ENCODE measurements around the gene COPG2. TPM values are rescaled to one million over a fixed set of nuclear protein-coding genes. Genes with fewer than 3 reads are reported as not detected.
"Not testable (repeated sequence)": the region's sequence is repeated elsewhere in the genome, so short reads cannot be mapped to it uniquely, and the experiment has no call there.

Gene COPG2
- total and polyA plus RNA-seq, 8 donors, result 16.6 to 50.3 (median 44.2) TPM

DNA sequence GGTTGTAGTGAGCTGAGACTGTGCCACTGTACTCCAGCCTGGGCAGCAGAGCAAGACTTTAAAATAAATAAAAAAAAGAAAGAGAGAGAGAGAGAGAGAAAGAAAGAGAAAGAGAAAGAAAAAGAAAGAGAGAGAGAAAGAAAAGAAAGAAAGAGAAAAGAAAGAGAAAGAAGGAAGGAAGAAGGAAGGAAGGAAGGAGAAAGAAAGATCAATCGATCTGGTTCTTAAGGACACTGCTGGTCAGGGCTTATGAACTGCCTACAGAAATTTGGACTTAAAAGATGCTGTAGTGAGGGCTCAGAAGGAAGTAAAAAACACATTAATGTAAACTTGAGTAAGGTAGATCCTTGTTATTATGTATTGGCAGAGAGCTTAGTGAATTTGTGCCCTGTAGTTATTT is 62.4 kb downstream of the COPG2 start:
- TF ChIP-seq, protein P1, sequence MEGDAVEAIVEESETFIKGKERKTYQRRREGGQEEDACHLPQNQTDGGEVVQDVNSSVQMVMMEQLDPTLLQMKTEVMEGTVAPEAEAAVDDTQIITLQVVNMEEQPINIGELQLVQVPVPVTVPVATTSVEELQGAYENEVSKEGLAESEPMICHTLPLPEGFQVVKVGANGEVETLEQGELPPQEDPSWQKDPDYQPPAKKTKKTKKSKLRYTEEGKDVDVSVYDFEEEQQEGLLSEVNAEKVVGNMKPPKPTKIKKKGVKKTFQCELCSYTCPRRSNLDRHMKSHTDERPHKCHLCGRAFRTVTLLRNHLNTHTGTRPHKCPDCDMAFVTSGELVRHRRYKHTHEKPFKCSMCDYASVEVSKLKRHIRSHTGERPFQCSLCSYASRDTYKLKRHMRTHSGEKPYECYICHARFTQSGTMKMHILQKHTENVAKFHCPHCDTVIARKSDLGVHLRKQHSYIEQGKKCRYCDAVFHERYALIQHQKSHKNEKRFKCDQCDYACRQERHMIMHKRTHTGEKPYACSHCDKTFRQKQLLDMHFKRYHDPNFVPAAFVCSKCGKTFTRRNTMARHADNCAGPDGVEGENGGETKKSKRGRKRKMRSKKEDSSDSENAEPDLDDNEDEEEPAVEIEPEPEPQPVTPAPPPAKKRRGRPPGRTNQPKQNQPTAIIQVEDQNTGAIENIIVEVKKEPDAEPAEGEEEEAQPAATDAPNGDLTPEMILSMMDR (IDR thresholded peaks at IDR 0.05), result no peak
- Histone ChIP-seq H3K27me3 (no peaks in the 10 kb centered on the region), H3K9me3 (no peaks in the 10 kb centered on the region), H3K4me3 (no peak overlapping the region), H3K36me3 (peaks cover 0 to 55% of the 10 kb centered on the region in 2 donors), H3K27ac (no peak overlapping the region), H3K4me1 (no peaks in the 10 kb centered on the region)
- intact Hi-C loops (cut with DNase I), result no loop called here
- ATAC-seq (no peak), DNase-seq (no peak)

- H3K27me3 ChIP-seq, result no peaks in the 10 kb centered on the region
- TF ChIP-seq, protein P1 (IDR thresholded peaks at IDR 0.05), result no peak
Observed at GRCh38 chr7:130598056-130598455, 70.5 kb downstream of the COPG2 start.

GRCh38 chr7:130595986-130596385 is 72.6 kb downstream of the COPG2 start:
- Histone ChIP-seq H3K4me3 (no peak overlapping the region), H3K9me3 (no peaks in the 10 kb centered on the region), H3K4me1 (no peaks in the 10 kb centered on the region), H3K36me3 (no peaks in the 10 kb centered on the region), H3K27ac (no peak overlapping the region), H3K27me3 (no peaks in the 10 kb centered on the region)
- DNase-seq, result no peak
- intact Hi-C loops (cut with DNase I), result no loop called here
- TF ChIP-seq, protein P1 (IDR thresholded peaks at IDR 0.05), result no peak
- ATAC-seq, result no peak

More at GRCh38 chr7:130598056-130598455, 70.5 kb downstream of the COPG2 start:
- DNase-seq (no peak), ATAC-seq (no peak)
- Histone ChIP-seq H3K4me3 (no peak overlapping the region), H3K36me3 (no peaks in the 10 kb centered on the region), H3K27ac (no peak overlapping the region), H3K4me1 (no peaks in the 10 kb centered on the region), H3K9me3 (no peaks in the 10 kb centered on the region)
- intact Hi-C loops (cut with DNase I), result no loop called here

DNA sequence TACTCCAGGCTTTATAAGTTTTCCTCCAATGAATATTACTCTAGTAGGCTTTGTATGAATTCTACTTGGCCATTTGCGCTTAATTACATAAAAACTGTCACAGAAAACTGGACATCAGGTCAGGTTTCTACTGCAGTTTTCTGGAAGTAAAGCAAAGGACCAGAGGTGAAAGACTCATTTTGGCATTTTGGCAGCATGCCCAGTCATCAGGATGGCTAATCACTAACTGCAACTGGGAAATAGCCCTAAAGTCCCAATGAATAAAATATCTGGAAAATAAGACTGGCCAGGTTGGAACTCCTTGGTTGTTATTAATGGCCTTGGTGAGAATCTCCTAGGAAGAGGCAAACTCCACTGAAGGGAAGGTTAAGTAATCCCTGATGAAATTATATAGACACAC is 75.5 kb downstream of the COPG2 start:
- Histone ChIP-seq H3K4me3 (no peak overlapping the region), H3K27ac (no peak overlapping the region), H3K4me1 (no peaks in the 10 kb centered on the region), H3K9me3 (peaks cover 0 to 4% of the 10 kb centered on the region in 2 donors), H3K27me3 (no peaks in the 10 kb centered on the region), H3K36me3 (no peaks in the 10 kb centered on the region)
- ATAC-seq (no peak), DNase-seq (no peak)
- TF ChIP-seq, protein P1 (IDR thresholded peaks at IDR 0.05), result no peak
- intact Hi-C loops (cut with DNase I), result no loop called here

GRCh38 chr7:130591464-130591863 is 77.1 kb downstream of the COPG2 start:
- H3K27me3 ChIP-seq; H3K36me3 ChIP-seq; ATAC-seq; H3K9me3 ChIP-seq; intact Hi-C loops (cut with DNase I); H3K4me3 ChIP-seq; H3K4me1 ChIP-seq; H3K27ac ChIP-seq: not testable (repeated sequence)
- peak in 1 of 4 donors; percentile 64 for DNase-seq

- H3K27ac ChIP-seq; intact Hi-C loops (cut with DNase I); H3K27me3 ChIP-seq; DNase-seq; ATAC-seq; H3K36me3 ChIP-seq; H3K4me3 ChIP-seq; H3K4me1 ChIP-seq: not testable (repeated sequence)
- peaks cover 3 to 13% of the 10 kb centered on the region in 2 donors for H3K9me3 ChIP-seq
Observed at GRCh38 chr7:130585932-130586331, 82.6 kb downstream of the COPG2 start.

- DNase-seq; H3K4me1 ChIP-seq; H3K4me3 ChIP-seq; ATAC-seq; intact Hi-C loops (cut with DNase I); H3K9me3 ChIP-seq; H3K27me3 ChIP-seq; H3K27ac ChIP-seq; H3K36me3 ChIP-seq: not testable (repeated sequence)
Observed at GRCh38 chr7:130575110-130575509, 93.4 kb downstream of the COPG2 start.

DNA sequence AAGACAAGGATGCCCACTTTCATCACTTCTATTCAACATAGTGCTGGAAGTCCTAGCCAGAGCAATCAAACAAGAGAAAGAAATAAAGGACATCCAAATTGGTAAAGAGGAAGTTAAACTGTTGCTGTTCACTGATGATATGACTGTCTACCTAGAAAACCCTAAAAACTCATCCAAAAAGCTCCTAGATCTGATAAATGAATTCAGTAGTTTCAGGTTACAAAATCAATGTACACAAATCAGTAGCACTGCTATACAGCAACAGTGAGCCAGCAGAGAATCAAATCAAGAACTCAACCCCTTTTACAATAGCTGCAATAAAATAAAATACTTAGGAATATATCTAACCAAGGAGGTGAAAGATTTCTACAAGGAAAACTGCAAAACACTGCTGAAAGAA is 98.4 kb downstream of the COPG2 start:
- peaks cover 0 to 34% of the 10 kb centered on the region in 2 donors for H3K9me3 ChIP-seq
- H3K36me3 ChIP-seq; H3K27ac ChIP-seq; H3K4me3 ChIP-seq; DNase-seq; ATAC-seq; H3K4me1 ChIP-seq; H3K27me3 ChIP-seq; intact Hi-C loops (cut with DNase I): not testable (repeated sequence)
